Measurements from ENCODE around the gene WDR45.

Gene WDR45

GRCh38 chrX:49039598-49040375 lies 39.9 kb downstream of the WDR45 start:
- peak; percentile 94 to 95 for DNase-seq (ENCODE audit: low read depth in 2 of 2)
- peak; percentile 15 for TF ChIP-seq CTCF (IDR thresholded peaks at IDR 0.05; ENCODE audit: low read depth, low read length)
- H3K4me3 ChIP-seq (replicated peaks in 1 of 2; ENCODE audit: low read depth in 2 of 2, low read length in 2 of 2) = peak overlapping the region; percentile 38 to 73

GRCh38 chrX:49037883-49038475 lies 41.7 kb downstream of the WDR45 start:
- no peak for TF ChIP-seq CTCF (IDR thresholded peaks at IDR 0.05; ENCODE audit: low read depth, low read length)
- DNase-seq (ENCODE audit: low read depth in 2 of 2) = peak; percentile 42 to 62

GRCh38 chrX:49030283-49030682 lies 49.4 kb downstream of the WDR45 start:
- no peak overlapping the region for H3K4me3 ChIP-seq (replicated peaks in 1 of 2; ENCODE audit: low read depth in 2 of 2, low read length in 2 of 2)
- no peak for TF ChIP-seq CTCF (IDR thresholded peaks at IDR 0.05; ENCODE audit: low read depth, low read length)
- DNase-seq (ENCODE audit: low read depth in 2 of 2) = no peak

More at GRCh38 chrX:49037883-49038475, 41.7 kb downstream of the WDR45 start:
- H3K4me3 ChIP-seq (replicated peaks in 1 of 2; ENCODE audit: low read depth in 2 of 2, low read length in 2 of 2) = no peak overlapping the region

- no peak for TF ChIP-seq CTCF (IDR thresholded peaks at IDR 0.05; ENCODE audit: low read depth, low read length)
- no peak for DNase-seq (ENCODE audit: low read depth in 2 of 2)
- H3K4me3 ChIP-seq (replicated peaks in 1 of 2; ENCODE audit: low read depth in 2 of 2, low read length in 2 of 2) = no peak overlapping the region
These were observed 49.8 kb downstream of the WDR45 start for GRCh38 chrX:49029876-49030275.
